ENCODE data around the gene SLC44A5. TPM values are rescaled to one million over a fixed set of nuclear protein-coding genes. Genes with fewer than 3 reads are reported as not detected.

Gene SLC44A5
- total RNA-seq, 4 donors from 2014 or later: 0.11 to 2.0 (median 0.87) TPM

DNA sequence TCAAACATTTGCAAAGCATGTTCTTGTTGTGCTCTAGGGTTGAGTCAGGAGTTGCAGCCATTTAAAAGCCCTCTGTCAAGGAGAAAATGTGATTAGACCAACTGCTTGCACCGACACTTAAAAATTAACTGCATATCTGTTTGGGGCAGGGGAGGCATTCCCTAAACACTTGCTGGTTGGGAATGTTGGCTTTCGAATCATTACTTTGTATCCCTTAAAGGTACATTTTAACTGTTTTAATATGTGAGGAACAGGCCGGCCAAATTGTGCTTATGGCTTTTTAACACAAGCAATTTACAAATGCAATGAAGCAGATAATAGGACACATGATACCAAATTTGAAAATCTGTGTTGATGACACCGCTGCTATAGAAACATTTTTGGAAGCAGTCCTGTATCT, 317.6 kb downstream of the SLC44A5 start:
- no peak overlapping the region for H3K27ac ChIP-seq
- intact Hi-C loops (cut with DNase I): no loop called here
- no peaks in the 10 kb centered on the region for H3K36me3 ChIP-seq
- no peak for DNase-seq
- no peaks in the 10 kb centered on the region for H3K4me1 ChIP-seq
- no peak for TF ChIP-seq POLR2A (IDR thresholded peaks at IDR 0.05)
- TF ChIP-seq, protein P1, sequence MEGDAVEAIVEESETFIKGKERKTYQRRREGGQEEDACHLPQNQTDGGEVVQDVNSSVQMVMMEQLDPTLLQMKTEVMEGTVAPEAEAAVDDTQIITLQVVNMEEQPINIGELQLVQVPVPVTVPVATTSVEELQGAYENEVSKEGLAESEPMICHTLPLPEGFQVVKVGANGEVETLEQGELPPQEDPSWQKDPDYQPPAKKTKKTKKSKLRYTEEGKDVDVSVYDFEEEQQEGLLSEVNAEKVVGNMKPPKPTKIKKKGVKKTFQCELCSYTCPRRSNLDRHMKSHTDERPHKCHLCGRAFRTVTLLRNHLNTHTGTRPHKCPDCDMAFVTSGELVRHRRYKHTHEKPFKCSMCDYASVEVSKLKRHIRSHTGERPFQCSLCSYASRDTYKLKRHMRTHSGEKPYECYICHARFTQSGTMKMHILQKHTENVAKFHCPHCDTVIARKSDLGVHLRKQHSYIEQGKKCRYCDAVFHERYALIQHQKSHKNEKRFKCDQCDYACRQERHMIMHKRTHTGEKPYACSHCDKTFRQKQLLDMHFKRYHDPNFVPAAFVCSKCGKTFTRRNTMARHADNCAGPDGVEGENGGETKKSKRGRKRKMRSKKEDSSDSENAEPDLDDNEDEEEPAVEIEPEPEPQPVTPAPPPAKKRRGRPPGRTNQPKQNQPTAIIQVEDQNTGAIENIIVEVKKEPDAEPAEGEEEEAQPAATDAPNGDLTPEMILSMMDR (IDR thresholded peaks at IDR 0.05): no peak
- no peak overlapping the region for H3K4me3 ChIP-seq (replicated peaks in 1 of 3)
- no peaks in the 10 kb centered on the region for H3K9me3 ChIP-seq
- WGBS, 2 donors: 82 to 85% methylated on average over 4 of the region's 4 CpGs
- H3K27me3 ChIP-seq: no peaks in the 10 kb centered on the region

DNA sequence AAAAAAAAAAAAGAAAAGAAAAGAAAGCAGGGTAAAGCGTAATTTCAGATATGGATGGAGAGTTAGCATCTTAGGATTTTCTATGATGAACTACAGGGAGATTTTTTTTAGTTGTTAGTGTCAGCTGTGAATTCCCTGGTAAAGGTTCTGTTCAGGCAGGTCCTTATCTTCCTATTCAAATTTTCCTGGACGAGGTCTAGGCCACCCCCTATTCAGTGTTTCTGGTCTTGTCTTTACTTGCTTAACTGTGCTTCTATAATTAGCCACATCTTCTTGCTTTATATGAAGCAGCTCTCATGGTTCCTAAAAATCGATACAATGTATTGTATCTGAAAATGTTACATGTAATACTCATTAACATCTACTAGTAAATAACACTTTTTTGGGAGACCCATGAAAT, 318.9 kb downstream of the SLC44A5 start:
- DNase-seq: no peak
- WGBS, 2 donors: 85 to 89% methylated on average over 3 of the region's 3 CpGs
- intact Hi-C loops (cut with DNase I): no loop called here

DNA sequence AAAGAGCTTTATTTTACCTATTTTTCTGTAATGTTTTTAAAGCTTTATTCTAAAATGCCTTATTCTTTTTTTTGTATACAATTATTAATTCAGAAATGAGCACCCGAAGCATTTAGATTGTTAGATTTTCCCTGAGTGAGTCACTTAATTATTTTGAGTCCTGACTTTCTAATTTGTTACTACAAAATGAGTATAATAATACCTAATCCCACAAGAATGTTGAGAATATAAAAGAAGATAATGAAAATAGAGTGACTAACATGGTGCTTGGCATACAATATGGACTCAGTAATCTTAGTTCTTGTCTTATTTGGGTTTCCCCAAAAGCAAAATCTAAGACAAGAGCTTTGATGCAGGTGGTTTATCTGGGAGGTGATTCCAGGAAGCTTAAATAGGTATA, 334.5 kb downstream of the SLC44A5 start:
- no peak overlapping the region for H3K27ac ChIP-seq
- H3K4me3 ChIP-seq (replicated peaks in 1 of 3): no peak overlapping the region
- H3K36me3 ChIP-seq: no peaks in the 10 kb centered on the region
- intact Hi-C loops (cut with DNase I): no loop called here
- H3K27me3 ChIP-seq: no peaks in the 10 kb centered on the region
- WGBS, 2 donors: 91% methylated on average over 1 of the region's 1 CpG
- TF ChIP-seq POLR2A (IDR thresholded peaks at IDR 0.05): no peak
- TF ChIP-seq, protein P1 (IDR thresholded peaks at IDR 0.05): no peak
- H3K4me1 ChIP-seq: no peaks in the 10 kb centered on the region
- no peak for DNase-seq
- no peaks in the 10 kb centered on the region for H3K9me3 ChIP-seq

More for the DNA sequence above, 318.9 kb downstream of the SLC44A5 start:
- H3K4me1 ChIP-seq: no peaks in the 10 kb centered on the region
- TF ChIP-seq, protein P1 (IDR thresholded peaks at IDR 0.05): no peak
- no peak for TF ChIP-seq POLR2A (IDR thresholded peaks at IDR 0.05)
- no peak overlapping the region for H3K4me3 ChIP-seq (replicated peaks in 1 of 3)
- no peaks in the 10 kb centered on the region for H3K9me3 ChIP-seq
- no peaks in the 10 kb centered on the region for H3K36me3 ChIP-seq
- H3K27ac ChIP-seq: no peak overlapping the region
- H3K27me3 ChIP-seq: no peaks in the 10 kb centered on the region

DNA sequence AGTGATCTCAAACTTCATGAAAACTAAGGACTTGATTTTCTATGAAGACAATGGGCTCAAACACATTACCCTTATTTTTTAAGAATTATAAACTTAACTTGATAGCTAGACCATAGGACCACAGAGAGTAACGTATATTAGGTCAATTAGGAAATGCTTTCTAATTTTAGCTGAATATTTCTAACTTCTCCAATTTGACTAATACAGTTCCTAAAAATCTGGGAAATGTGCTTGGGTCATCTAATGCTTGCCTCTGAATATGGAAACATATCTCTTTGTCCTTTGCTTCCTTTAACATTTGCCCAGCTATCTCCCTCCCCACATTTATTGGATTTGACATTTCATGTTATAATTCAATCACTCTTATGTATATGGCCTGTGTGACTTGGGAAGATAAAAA, 335.3 kb downstream of the SLC44A5 start:
- Histone ChIP-seq H3K36me3 (no peaks in the 10 kb centered on the region), H3K4me3 (replicated peaks in 1 of 3) (no peak overlapping the region), H3K27ac (no peak overlapping the region), H3K4me1 (no peaks in the 10 kb centered on the region), H3K9me3 (no peaks in the 10 kb centered on the region), H3K27me3 (no peaks in the 10 kb centered on the region)
- no peak for TF ChIP-seq POLR2A (IDR thresholded peaks at IDR 0.05)
- TF ChIP-seq, protein P1 (IDR thresholded peaks at IDR 0.05): no peak
- DNase-seq: no peak
- WGBS, 2 donors: 77 to 82% methylated on average over 1 of the region's 1 CpG
- intact Hi-C loops (cut with DNase I): no loop called here

DNA sequence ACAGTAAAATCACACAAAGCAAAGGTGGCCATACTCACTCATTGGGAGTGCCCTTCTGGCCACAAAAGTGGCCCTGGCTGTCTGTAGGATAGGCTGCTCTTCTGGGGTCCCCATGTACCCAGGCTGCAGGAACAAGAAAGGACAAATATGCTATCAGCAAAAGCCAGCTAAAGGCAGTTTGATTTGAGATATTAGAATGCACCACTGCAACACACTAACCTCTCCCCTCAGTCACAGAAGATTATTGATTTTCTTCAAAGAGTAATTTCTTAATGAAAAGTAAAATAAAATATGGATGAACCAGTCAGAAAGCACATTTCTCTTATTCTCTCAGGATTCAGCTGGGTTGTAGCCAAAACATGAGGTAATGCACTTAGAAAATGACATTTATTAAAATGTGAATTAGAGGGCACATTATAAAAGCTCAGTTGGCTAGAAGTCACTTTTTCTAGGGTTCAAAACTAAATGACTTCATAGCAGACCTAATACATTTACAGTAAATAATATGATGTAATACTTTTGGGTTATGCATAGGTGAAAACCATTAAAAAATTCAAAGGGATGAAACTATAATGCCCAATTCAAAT, 335.9 kb downstream of the SLC44A5 start:
- Histone ChIP-seq H3K9me3 (no peaks in the 10 kb centered on the region), H3K4me3 (replicated peaks in 1 of 3) (no peak overlapping the region), H3K36me3 (no peaks in the 10 kb centered on the region), H3K4me1 (no peaks in the 10 kb centered on the region), H3K27ac (no peak overlapping the region), H3K27me3 (no peaks in the 10 kb centered on the region)
- DNase-seq: no peak
- intact Hi-C loops (cut with DNase I): no loop called here
- TF ChIP-seq, protein P1 (IDR thresholded peaks at IDR 0.05): no peak
- no peak for TF ChIP-seq POLR2A (IDR thresholded peaks at IDR 0.05)

Measured in thyroid gland (tissue), 4 donors.